ENCODE data around the gene LRRC45.

DNA sequence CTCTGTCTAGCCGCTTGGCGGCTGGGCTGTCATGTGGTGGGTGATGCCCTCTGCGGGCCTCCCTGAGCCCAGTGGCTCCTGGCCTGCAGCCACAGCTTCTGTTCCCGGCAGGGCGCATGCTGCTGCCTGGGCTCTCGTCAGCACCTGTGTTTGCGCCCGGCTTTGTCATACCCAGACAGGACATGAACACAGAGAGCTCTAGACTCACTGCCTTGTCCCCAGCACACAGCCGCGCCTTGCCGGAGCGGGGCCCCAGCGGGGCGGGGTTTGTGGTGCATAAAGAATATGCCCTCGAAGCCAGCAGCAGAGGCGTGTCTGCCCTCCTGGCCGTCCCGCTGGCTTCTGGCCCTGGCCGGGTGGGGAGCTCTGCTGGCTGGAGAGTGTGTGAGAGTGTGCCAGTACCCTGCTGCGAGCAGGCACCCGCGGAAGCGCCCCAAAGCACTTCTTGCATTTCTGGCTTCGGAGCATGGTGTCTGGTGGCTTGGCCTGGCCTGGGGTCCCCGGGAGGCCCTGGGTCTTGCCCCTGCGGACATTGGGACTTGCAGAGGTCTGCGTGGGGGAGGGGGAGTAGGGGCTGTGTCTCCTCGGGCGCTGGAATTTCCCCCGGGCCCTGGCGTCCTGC lies 31.3 kb upstream of the LRRC45 start:
- TF ChIP-seq TAF1 (IDR thresholded peaks at IDR 0.05; ENCODE audit: borderline replicate concordance, insufficient read depth, low read length) (no peak), POLR2AphosphoS5 (IDR thresholded peaks at IDR 0.05; ENCODE audit: low read depth, low read length) (no peak)
